ENCODE data around the gene ABCC4. TPM values are rescaled to one million over a fixed set of nuclear protein-coding genes. Genes with fewer than 3 reads are reported as not detected.

ABCC4 gene
- total RNA-seq, 1 donor from 2014 or later, result 33.4 TPM

DNA sequence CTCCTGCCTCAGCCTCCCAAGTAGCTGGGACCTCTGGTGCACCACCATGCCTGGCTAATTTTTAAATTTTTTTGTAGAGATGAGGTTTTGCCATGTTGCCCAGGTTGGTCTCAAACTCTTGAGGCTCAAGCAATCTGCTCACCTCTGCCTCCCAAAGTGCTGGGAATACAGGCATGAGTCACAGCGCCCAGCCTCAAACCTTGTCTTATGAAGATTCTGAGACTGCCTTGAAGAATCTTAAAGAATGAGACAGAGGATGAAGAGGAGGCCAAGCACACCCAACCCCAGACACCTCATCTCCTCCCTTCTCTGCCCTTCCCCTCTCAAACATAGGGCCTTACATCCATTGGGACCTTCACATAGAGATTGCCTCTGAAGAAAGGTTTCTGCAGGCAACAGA lies 179.7 kb downstream of the ABCC4 start:
- TF ChIP-seq, protein P1, sequence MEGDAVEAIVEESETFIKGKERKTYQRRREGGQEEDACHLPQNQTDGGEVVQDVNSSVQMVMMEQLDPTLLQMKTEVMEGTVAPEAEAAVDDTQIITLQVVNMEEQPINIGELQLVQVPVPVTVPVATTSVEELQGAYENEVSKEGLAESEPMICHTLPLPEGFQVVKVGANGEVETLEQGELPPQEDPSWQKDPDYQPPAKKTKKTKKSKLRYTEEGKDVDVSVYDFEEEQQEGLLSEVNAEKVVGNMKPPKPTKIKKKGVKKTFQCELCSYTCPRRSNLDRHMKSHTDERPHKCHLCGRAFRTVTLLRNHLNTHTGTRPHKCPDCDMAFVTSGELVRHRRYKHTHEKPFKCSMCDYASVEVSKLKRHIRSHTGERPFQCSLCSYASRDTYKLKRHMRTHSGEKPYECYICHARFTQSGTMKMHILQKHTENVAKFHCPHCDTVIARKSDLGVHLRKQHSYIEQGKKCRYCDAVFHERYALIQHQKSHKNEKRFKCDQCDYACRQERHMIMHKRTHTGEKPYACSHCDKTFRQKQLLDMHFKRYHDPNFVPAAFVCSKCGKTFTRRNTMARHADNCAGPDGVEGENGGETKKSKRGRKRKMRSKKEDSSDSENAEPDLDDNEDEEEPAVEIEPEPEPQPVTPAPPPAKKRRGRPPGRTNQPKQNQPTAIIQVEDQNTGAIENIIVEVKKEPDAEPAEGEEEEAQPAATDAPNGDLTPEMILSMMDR (conservative IDR thresholded peaks at IDR 0.05; ENCODE audit: low read depth, low read length), result no peak
- no peak for DNase-seq (ENCODE audit: low read depth)
- H3K4me3 ChIP-seq (ENCODE audit: low read depth, low read length), result no peak overlapping the region

DNA sequence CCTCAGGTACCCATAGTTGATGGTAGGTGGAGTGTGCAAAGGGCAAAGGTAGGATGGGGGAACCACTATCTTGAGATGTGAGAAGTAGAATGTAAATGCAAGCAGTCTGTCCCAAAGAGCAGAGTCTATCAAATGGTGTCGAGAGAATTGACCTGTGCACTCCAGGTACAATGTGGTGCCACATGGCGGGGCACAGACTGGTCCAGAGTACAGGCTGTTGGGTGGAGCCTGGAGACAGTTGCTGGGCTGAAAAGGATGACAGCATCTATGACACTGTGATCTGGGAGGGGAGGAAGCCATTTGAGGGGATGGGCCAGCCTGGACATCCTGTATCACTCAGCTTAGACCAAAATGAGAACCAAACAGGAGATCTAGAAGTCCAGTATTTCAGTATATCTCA lies 180.6 kb downstream of the ABCC4 start:
- TF ChIP-seq, protein P1 (conservative IDR thresholded peaks at IDR 0.05; ENCODE audit: low read depth, low read length), result no peak
- DNase-seq (ENCODE audit: low read depth), result no peak
- H3K4me3 ChIP-seq (ENCODE audit: low read depth, low read length), result no peak overlapping the region

DNA sequence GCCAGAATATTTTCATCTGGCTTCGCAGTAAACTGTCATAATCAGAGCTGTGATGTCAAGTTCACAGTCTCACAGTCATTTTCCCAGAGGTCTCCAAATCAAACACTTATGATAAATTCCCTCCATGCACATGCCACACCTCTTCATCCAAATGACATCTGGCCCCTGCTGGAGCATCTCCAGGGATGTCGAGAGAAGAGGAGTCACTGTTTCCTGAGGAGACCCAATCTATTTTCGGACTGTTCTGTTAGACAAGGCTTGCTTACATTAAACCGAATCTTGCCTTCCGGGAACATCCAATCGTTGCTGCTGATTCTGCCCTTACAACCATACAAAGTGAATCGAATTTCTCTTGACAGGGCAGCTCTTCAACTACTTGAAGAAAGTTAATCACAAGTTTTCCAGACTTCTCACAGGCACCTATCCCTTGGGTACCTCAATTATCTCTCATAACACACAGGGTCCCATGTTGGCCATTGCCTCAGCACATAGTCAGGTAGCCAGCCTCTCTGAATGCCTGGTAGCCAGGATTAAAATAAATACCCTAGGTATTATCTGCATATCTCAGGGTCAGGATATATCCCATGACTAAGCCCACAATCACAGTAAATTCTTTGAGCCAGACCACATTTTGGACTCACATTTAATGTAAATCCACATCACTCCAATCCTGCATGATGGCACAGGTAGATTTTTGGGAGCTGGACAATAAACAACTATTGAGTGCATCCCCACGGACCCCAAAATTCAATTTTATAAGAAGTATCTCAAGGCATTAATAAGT lies 182.5 kb downstream of the ABCC4 start:
- TF ChIP-seq, protein P1 (conservative IDR thresholded peaks at IDR 0.05; ENCODE audit: low read depth, low read length), result no peak
- no peak for DNase-seq (ENCODE audit: low read depth)
- no peak overlapping the region for H3K4me3 ChIP-seq (ENCODE audit: low read depth, low read length)

DNA sequence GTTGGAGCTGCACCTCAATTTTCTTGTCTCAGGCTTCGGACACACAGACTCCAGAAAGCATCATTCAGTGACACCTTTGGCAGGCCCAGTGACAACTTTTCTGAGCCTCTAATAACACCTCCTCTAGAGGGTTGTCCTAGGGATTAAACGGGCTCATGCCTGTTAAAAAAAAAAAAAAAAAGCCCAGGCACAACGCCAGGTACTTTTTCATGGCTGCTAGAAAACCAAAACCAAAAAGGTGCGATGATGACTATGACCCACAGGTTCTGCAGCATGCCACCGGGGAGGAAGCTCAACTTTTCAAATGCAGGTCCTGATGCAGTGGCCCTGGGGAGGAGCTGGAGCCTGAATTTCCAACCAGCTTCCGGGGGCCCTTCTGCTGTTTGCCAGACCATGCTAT lies 184.2 kb downstream of the ABCC4 start:
- no peak for DNase-seq (ENCODE audit: low read depth)
- TF ChIP-seq, protein P1 (conservative IDR thresholded peaks at IDR 0.05; ENCODE audit: low read depth, low read length), result no peak
- no peak overlapping the region for H3K4me3 ChIP-seq (ENCODE audit: low read depth, low read length)

DNA sequence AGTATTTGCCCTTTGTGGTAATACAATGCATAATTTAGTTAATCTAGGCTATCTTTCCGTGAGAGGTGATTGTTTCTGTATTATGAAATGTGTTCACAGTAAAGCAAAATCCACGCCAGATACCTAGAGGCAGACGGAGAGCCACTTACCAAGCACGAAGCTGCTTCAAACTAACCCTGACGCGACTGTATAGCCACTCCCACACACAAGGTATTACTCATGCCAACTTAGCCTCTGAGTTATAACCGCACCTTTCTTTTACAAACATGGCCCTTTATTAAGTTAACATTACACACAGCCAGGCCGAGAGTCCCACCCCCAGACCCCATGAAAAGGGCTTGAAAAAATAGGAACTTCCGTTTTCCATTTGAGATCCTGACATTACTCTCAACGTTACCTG lies 185.7 kb downstream of the ABCC4 start:
- DNase-seq (ENCODE audit: low read depth), result no peak
- TF ChIP-seq, protein P1 (conservative IDR thresholded peaks at IDR 0.05; ENCODE audit: low read depth, low read length), result no peak
- H3K4me3 ChIP-seq (ENCODE audit: low read depth, low read length), result no peak overlapping the region

DNA sequence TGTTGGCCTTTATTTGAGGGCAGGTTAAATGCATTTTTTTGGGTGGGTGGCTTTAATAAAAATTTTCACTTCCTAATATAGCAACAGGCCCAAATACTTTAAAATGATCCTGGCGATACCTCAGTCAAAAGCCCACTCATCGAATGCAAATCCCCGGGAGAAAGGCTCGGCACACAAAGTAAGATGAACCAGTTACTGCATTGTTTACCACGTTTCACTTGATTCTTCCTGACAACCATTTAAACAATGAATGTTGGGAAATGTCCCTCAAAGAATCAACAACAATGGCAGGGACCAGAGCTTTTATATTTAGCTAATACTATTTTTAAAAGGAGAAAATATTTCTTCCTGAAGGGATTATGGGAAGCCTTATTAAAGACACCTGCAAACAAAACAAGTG lies 187.7 kb downstream of the ABCC4 start:
- TF ChIP-seq, protein P1 (conservative IDR thresholded peaks at IDR 0.05; ENCODE audit: low read depth, low read length), result no peak
- no peak for DNase-seq (ENCODE audit: low read depth)
- no peak overlapping the region for H3K4me3 ChIP-seq (ENCODE audit: low read depth, low read length)

DNA sequence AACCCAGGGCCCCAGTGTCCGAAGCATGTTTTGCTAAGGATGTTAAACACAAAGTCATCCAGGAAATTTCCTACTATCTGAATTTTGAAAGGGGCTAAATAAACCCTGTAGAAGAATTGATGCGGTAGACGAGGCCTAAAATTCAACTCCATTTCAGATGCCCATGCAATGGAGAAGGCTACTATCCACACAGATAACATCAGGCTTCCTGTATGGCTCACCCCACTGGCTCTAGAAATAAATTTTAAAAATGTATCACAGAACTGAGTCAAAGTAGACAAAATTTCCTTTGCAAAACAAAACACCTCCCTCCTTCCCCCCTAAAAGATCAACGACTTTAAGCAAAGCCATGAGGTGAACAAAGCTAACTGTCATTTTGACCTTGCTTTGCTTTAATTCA lies 188.4 kb downstream of the ABCC4 start:
- H3K4me3 ChIP-seq (ENCODE audit: low read depth, low read length), result no peak overlapping the region
- TF ChIP-seq, protein P1 (conservative IDR thresholded peaks at IDR 0.05; ENCODE audit: low read depth, low read length), result no peak
- DNase-seq (ENCODE audit: low read depth), result no peak
